ENCODE results near the gene SLC11A2.
"Not testable (repeated sequence)": the region's sequence is repeated elsewhere in the genome, so short reads cannot be mapped to it uniquely, and the experiment has no call there.

The SLC11A2 gene

GRCh38 chr12:50990147-50990727, 35.9 kb downstream of the SLC11A2 start:
- DNase-seq: no peak

- DNase-seq: no peak
Observed at GRCh38 chr12:50988871-50989270, 37.3 kb downstream of the SLC11A2 start.

GRCh38 chr12:50988051-50988450, 38.1 kb downstream of the SLC11A2 start:
- peak; percentile 11 for DNase-seq

GRCh38 chr12:50986966-50987737, 39.0 kb downstream of the SLC11A2 start:
- peak; percentile 55 for DNase-seq

- peak; percentile 89 for DNase-seq
Observed at GRCh38 chr12:50985322-50985721, 40.9 kb downstream of the SLC11A2 start.

GRCh38 chr12:50984586-50985298, 41.4 kb downstream of the SLC11A2 start:
- DNase-seq: peak; percentile 79

GRCh38 chr12:50981319-50982239, 44.6 kb downstream of the SLC11A2 start:
- DNase-seq: no peak

- no peak for DNase-seq
Observed at GRCh38 chr12:50980545-50980944, 45.6 kb downstream of the SLC11A2 start.

- no peak for DNase-seq
Observed at GRCh38 chr12:50979369-50980052, 46.7 kb downstream of the SLC11A2 start.

- no peak for DNase-seq
Observed at GRCh38 chr12:50971946-50972345, 54.2 kb downstream of the SLC11A2 start.

- DNase-seq: no peak
Observed at GRCh38 chr12:50964432-50964831, 61.8 kb downstream of the SLC11A2 start.

- DNase-seq: peak; percentile 42
Observed at GRCh38 chr12:50961708-50962107, 64.5 kb downstream of the SLC11A2 start.

- DNase-seq: peak; percentile 16
Observed at GRCh38 chr12:50960130-50960529, 66.1 kb downstream of the SLC11A2 start.

GRCh38 chr12:50955697-50956096, 70.5 kb downstream of the SLC11A2 start:
- no peak for DNase-seq

- DNase-seq: no peak
Observed at GRCh38 chr12:50955288-50955687, 70.9 kb downstream of the SLC11A2 start.

- DNase-seq: not testable (repeated sequence)
Observed at GRCh38 chr12:50954789-50955188, 71.4 kb downstream of the SLC11A2 start.

GRCh38 chr12:50953047-50953446, 73.1 kb downstream of the SLC11A2 start:
- DNase-seq: no peak

- no peak for DNase-seq
Observed at GRCh38 chr12:50952510-50952909, 73.7 kb downstream of the SLC11A2 start, which contains the start of gene HIGD1C. Gene HIGD1C, plus strand, starts transcription at chr12:50952544. Its CDS starts 1,455 bp downstream, at chr12:50953999.

GRCh38 chr12:50951112-50951511, 75.1 kb downstream of the SLC11A2 start:
- no peak for DNase-seq

- DNase-seq: no peak
Observed at GRCh38 chr12:50949801-50950302, 76.3 kb downstream of the SLC11A2 start.

- no peak for DNase-seq
Observed at GRCh38 chr12:50948798-50949197, 77.4 kb downstream of the SLC11A2 start.
